CD1c-positive myeloid dendritic cell (primary cell): ENCODE data around the gene ITGAD.
"Not testable (repeated sequence)": the region's sequence is repeated elsewhere in the genome, so short reads cannot be mapped to it uniquely, and the experiment has no call there.

Experiments
- DNase-seq: peaks from one replicate; pipeline ENCODE4 v3.0.0-alpha.2; 2016; ENCODE audit errors: extremely low spot score

The ITGAD gene

DNA sequence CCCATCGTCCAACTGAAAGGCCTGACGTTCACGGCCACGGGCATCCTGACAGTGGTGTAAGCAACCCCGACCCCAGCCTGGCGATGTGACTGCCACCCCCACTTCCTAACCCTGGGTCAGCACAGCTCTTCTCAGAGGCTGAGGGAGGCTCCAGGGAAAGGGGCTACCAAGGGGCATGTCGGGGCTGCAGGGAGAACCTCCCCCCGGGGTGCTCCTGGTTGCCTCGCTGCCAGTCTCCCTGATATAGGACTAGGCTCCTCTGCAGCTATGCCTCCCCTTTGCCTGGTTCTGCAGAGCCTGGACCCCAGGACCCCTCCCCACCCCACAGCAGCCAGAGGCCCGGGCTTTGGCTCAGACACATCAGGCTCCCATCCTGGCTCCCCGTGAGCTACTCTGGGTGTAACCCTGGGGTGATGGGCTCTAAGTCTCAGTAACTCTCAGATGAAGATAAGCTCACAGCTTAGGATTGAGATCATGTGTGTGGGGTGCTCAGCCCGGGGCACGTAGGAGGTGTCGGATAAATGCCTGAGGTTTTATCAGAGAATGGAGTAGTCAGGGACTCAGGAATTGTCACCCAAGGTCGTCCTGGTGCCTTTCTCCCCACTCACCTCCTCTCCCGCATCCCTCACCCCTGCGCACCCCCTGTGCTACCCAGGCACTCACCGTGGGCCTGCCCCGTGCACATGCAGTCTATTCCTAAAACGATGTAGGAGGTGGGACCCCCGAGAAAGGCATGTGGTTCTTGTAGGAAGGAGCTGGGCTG is 10.6 kb downstream of the ITGAD start:
- no peak for DNase-seq

DNA sequence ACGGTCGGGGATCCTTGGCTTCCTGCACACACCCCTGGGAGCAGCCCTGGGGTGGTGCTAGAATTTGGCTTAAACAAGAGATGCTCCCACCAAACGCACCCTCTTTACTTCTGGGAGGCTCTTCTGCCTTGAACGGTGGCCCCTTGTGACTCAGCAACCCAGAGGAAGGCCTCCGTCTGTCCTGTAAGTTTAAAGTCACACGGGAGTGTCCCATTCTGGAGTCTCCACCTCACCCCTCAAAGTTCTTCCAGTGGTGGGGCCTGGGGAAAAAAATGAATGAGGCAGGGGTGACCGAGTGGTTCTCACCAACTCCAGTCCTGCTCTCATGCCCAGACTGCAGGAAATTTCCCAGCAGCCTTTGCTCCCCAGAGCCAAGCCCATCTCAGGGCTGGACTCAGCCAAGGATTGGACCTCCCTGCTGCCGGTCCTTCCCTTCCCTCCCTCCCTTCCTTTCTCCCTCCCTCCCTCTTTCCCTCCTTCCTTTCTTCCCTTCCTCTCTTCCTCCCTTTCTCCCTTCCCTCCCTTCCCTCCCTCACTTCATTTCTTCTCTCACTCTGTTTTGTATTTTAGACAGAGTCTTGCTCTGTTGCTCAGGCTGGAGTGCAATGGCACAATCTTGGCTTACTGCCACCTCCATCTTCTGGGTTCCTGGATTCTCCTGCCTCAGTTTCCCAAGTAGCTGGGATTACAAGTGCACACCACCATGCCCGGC is 11.4 kb downstream of the ITGAD start:
- DNase-seq, result no peak

DNA sequence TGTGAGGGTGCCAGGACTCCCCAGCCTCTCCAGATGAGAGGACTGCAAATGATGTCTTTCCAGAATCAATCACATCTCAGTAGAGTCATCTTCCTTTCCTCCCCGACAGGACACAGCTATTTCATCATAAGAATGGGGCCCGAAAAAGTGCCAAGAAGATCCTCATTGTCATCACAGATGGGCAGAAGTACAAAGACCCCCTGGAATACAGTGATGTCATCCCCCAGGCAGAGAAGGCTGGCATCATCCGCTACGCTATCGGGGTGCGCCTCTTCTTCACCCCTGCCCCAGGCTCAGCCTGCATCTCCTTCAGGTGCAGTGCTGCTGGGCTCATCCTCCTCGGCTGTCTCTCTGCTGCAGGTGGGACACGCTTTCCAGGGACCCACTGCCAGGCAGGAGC is 14.3 kb downstream of the ITGAD start:
- DNase-seq, result no peak

DNA sequence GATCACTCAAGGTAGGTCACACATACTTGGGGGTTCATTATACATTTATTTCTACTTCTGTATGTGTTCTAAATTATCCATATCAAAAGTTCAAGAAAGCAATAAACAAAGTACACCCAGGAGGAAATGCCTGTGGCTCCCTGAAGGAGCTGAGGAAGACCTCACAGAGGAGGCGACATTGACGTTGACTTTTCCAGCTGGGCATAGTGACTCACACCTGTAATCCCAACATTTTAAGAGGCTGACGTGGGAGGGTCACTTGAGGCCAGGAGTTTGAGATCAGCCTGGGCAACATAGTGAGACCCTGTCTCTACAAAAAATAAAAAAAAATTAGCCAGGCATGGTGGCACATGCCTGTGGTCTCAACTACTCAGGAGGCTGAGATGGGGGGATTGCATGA is 16.3 kb downstream of the ITGAD start:
- no peak for DNase-seq

DNA sequence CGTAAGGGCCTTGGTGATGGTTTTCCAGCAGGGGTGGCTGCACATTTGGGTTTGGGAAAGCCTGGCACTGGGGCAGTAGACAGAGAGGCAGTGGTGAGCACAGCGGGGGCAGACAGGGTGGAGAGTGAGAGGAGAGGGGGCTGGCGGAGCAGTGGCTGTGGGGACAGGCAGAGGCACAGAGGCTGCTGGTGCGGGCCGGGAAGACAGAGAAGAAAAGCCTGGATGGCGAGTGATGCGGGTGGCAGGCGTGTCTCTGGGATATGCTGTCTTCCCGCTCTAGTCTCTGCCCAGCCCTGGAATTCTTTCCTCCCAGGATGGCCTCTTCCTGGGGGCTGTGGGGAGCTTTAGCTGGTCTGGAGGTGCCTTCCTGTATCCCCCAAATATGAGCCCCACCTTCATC is 16.9 kb downstream of the ITGAD start:
- no peak for DNase-seq

DNA sequence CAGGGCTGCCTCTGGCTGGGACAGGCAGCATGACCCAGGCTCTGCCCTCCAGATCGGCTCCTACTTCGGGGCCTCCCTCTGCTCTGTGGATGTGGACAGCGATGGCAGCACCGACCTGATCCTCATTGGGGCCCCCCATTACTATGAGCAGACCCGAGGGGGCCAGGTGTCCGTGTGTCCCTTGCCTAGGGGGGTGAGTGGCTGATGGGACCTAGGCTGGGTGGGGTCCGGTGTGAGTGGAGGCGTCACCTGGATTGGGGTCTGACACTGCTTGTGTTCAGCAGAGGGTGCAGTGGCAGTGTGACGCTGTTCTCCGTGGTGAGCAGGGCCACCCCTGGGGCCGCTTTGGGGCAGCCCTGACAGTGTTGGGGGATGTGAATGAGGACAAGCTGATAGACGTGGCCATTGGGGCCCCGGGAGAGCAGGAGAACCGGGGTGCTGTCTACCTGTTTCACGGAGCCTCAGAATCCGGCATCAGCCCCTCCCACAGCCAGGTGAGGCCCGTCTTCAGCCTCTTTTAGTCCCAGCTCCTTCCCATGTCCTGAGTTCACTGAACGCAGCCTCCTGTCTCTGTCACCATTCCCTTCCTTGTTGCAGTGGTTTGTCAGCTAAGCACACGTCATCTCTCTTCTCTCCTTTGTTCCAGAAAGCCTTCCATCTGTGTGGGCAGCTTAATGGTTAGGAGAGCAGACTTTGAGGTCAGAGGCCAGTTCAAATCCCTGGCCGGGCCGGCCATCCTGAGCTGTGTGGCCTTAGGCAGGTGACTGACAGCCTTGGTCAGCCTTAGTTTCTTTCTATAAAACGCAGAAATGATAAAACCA is 18.1 kb downstream of the ITGAD start:
- no peak for DNase-seq

DNA sequence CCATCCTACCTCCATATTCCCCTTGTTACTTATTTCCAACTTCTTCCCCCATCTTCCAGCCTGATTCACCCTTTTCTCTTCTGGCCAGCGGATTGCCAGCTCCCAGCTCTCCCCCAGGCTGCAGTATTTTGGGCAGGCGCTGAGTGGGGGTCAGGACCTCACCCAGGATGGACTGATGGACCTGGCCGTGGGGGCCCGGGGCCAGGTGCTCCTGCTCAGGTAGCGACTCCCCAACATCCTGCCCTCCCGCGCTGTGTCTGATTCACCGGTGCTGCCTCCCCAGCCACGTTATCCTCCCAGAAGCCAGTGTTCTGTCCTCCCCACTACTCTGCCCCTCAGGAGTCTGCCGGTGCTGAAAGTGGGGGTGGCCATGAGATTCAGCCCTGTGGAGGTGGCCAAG is 19.6 kb downstream of the ITGAD start:
- no peak for DNase-seq

DNA sequence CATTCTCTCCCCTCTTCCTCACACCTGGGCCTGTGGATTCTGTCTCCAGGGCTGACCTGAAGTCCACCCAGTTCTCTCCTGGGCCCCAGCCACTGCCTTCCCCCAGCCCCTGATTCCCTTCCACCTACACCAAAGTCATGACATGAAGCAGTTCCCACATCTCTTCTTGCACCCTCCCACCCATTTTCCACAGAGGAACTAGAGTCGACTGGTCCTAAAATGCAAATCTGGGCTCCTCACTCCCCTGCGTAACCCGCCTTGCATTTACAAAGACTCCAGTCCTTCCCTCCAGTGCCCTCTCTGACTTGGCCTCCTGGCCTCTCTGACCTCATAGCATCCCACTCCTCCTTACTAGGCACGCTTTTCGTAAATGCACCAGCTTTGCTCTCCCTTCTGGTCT is 20.2 kb downstream of the ITGAD start:
- peak; percentile 63 for DNase-seq

DNA sequence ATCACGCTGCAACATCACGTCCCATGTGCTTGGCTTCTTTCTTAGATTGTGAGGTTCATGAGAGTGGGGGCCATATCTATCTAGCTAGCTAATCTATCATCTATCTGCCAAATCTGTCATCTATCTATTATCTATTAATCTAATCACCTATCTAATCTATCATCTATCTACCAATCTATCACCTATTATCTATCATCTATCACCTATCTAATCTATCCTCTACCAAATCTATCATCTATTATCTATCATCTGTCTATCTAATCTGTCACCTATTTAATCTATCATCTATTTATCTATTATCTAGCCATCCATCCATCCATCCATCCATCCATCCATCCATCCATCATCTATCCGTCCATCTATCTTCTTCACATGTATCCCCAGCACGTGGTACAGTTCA is 20.8 kb downstream of the ITGAD start:
- no peak for DNase-seq

DNA sequence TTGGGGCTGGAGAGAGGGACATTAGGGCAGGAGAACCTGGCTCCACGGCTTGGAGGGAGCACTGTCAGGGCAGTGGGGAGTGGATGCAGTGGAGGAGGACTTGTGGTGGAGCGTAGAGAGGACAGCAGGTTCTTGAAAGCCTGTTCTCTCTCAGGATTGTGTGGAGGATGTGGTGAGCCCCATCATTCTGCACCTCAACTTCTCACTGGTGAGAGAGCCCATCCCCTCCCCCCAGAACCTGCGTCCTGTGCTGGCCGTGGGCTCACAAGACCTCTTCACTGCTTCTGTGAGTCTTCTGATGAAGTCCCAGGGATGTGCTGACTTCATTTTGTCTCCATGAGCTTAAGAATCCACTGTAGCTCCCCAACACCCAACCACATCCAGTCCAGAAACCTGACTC is 21.6 kb downstream of the ITGAD start:
- no peak for DNase-seq

DNA sequence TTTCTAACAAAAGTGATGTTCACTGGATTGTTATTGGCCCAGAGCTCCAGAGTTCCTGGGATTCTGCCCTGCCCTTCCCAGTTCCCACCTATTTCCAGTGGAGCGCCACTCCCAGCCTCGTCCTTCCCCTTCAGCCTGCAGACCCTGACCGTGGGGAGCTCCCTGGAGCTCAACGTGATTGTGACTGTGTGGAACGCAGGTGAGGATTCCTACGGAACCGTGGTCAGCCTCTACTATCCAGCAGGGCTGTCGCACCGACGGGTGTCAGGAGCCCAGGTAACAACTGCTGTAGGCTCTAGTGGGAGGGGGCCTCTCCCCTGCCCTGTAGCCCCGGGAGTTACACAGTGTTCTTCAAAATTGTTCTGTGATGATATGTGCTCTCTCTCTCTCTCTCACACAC is 23.2 kb downstream of the ITGAD start:
- no peak for DNase-seq

DNA sequence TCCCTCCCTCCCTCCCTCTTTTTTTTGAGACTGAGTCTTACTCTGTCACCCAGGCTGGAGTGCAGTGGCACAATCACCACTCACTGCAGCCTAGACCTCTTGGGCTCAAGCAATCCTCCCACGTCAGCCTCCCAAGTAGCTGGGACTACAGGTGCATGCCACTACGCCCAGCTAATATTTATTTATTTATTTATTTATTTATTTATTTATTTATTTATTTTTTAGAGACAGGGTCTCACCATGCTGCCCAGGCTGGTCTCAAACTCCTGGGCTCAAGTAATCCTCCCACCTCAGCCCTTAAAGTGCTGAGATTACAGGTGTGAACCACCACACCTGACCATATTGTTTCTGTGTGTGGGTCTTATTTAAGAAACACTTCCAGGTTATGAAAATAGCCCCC is 23.9 kb downstream of the ITGAD start:
- not testable (repeated sequence) for DNase-seq

DNA sequence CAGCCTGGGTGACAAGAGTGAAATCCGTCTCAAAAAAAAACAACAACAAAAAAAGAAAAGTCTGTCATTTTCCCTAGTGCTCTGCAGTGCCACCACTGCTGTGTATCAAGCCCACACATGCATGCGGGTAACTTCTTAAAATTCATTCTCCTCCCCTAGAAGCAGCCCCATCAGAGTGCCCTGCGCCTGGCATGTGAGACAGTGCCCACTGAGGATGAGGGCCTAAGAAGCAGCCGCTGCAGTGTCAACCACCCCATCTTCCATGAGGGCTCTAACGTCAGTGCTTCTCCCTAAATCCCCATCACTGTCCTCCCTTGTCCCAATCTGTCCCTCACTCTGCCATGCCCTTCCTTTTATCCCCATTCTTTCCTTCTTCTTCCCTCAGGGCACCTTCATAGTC is 24.8 kb downstream of the ITGAD start:
- DNase-seq, result no peak

DNA sequence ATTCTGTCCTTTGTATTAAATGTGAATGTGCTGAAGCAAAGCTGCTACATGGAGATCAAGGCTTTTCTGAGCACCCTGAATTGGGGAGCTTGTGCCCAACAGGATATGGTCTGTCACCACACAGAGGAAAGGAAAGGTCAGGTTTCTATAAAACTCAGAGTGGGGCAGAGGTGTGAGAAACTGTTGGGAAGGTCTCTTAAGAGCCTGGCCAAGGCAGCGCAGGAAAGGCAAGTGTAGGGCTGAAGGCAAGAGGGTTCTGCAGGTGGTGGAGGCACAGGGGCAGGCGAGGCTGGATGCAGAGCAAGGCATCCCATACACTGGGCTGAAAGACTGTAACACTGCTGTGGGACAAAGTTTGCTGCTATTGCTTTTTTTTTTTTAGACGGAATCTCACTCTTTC is 26.9 kb downstream of the ITGAD start:
- no peak for DNase-seq

DNA sequence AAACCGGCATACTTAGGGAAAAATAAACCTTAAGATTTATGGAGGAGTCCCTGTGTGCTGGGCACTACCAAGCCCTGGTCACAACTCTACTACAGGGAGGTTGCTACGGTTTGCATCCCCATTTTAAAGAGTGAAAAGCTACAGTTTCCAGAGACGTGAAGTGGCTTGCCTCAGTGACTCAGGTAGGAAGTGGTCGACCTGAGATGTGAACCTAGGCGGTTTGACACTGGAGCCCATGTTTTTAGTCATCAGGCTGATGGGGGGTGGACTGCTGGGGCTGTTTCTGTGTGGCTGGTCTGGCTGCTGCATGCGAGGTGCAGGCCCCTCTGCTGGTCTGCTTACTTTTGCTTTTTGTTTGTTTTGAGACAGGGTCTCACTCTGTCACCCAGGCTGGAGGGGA is 28.5 kb downstream of the ITGAD start:
- no peak for DNase-seq

DNA sequence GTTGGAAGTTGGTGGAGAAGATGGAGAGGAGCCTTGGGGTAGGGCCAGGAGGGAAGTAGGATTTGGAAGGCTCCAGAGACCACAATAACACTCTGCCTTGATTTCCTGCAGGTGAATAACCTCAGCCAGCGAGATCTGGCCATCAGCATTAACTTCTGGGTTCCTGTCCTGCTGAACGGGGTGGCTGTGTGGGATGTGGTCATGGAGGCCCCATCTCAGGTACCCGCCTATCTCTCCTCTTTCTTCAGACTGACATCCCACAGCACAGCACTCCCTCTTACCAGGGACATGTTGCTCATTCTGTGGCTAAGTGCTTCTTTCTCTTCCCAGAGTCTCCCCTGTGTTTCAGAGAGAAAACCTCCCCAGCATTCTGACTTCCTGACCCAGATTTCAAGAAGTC is 30.1 kb downstream of the ITGAD start:
- no peak for DNase-seq

DNA sequence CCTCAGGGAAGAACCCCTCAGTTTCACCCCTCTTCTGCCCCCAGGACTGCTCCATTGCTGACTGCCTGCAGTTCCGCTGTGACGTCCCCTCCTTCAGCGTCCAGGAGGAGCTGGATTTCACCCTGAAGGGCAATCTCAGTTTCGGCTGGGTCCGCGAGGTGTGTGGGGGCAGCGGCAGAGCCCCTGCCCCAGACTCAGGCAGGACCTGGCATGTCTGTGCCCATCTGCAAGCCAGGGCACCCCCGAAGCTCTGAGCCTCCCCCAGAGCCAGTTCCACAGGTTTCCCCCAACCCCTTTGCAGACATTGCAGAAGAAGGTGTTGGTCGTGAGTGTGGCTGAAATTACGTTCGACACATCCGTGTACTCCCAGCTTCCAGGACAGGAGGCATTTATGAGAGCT is 30.7 kb downstream of the ITGAD start:
- no peak for DNase-seq

DNA sequence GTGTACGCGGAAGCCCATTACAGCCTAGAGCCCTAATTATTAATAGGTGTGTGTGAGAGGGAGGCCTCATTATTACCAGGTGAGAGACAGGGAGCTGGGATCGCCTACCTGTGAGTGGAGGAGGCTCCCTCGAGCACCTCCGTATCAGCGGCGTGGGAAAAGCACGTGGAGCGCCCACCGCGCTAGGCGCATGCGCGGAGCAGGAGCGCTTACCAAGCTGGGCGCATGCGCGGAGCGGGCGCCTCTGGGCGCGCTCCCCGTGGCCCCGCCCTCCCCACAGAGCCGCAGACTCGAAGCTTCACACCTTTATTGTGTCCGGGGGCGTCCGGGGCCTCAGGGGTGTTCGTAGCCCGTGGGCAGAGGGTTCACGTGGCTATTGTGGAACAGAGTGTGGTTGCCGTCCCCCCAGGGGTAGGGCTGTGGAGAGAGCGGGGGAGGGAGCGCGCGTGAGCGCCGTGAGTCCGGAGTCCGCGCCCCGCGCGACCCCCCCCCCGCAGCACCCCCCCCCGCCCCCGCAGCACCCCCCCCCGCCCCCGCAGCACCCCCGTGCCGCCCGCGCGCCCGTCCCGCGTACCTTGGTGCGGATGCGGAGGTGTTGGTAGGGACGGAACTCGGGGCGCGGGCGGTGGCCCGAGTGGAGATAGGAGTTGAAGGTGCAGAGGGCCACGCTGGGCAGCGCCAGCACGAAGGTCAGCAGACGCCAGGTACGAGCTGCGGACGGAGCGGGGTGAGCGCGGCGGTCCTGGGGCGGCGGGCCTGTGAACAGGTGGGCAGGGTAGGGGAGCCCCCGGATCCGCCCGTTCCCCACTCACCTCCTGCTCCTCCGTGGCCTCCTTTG is 34.5 kb downstream of the ITGAD start:
- DNase-seq, result peak; percentile 73

DNA sequence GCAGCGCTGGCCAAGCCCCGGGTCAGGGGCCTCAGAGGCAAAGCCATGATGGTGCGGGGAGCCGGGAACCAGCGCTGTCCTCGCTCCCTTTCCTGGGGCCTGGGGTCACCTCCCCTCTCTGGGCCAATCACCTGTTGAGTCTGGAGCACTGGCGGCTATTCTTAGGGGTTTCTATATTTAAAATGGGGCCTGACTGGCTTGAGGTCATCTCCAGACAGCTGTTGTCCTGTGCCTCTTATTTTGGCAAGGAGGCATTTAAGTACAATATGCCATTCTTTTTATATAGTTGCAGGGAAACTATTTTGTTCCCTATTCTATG is 35.1 kb downstream of the ITGAD start, which contains the start of gene COX6A2:
TSS of gene COX6A2 (minus strand) at position 82 of the 319 bp plus-strand sequence. CDS start at position 47, 35 bp downstream.
- DNase-seq, result no peak

DNA sequence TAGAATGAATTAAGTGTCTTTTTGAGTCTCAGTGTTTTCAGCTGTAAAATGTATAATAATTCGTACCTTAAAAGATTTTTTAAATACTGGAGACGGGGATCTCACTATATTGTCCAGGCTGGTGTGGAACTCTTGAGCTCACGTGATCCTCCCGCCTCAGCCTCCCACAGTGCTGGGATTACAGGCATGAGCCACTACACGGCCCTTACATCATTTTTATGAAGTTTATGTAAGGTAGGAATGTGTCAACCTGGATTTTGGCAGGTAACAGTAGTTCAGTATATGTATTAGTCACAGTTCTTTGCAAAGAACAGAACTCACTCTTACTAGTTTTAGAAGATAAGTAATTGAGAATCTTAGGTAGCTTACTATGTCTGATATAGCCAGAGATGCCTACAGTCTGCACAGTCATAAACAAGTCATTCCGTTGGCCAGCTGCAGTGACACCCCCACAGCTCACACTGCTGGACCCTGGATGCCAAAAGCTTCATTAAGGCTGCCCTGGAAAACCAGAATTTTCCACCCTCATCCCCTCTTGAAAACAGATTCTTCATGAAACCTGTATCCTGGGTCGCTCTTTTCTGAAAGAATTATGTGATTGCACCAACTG is 35.6 kb downstream of the ITGAD start:
- no peak for DNase-seq

DNA sequence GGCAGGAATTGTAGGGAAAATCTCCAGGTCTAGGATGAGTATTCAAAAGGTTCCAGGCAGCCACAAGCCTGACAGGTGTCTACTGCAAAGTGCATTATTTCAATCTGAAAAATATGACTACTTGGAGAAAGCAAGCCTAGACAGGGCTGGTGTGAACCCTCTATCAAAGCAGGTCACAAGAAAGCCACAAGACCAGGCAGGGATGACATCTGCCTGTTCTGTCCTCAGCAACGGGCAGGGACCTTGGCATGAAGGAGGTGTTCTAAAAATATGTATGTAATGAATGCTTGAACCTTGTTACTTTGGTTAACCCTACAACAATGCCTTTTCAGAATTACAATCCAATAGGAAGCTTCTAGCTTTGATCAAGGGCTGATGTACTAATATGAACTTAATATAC is 36.2 kb downstream of the ITGAD start:
- no peak for DNase-seq
